Adrenal gland (tissue), 12 donors: ENCODE data around the gene RYR1. TPM values are rescaled to one million over a fixed set of nuclear protein-coding genes. Genes with fewer than 3 reads are reported as not detected.

Experiments
- DNase-seq, 7 donors: peaks; one replicate each; pipeline ENCODE4 v3.0.0-alpha.2; 2019 to 2020
- H3K27ac ChIP-seq, 5 donors: fragments of 200-600 bp; sonication (generic) in 4 of 5; 1 replicate in 3 of 5; 2 replicates in 2 of 5; pipeline versions ENCODE4 v1.5.1 to v1.8.0; 2016 to 2020; ENCODE audit warnings: mild to moderate bottlenecking in 1 of 5
- H3K27me3 ChIP-seq: fragments of 200-600 bp; 2 replicates; pipeline ENCODE4 v1.8.0; 2021
- H3K36me3 ChIP-seq, 2 donors: fragments of 200-600 bp; replicated peaks in 1 of 2; 1 replicate in 1 of 2; 2 replicates in 1 of 2; pipeline versions ENCODE4 v1.5.1 to v1.8.0; 2018 to 2022
- H3K4me1 ChIP-seq, 2 donors: fragments of 200-600 bp; replicated peaks in 1 of 2; 1 replicate in 1 of 2; 2 replicates in 1 of 2; pipeline versions ENCODE4 v1.5.1 to v1.8.0; 2018 to 2021
- H3K4me3 ChIP-seq, 4 donors: fragments of 200-600 bp; sonication (generic) in 3 of 4; one replicate each; pipeline ENCODE4 v1.5.1; 2016 to 2018
- H3K9me3 ChIP-seq, 3 donors: fragments of 200-600 bp; sonication (generic) in 1 of 3; replicated peaks in 1 of 3; 1 replicate in 2 of 3; 2 replicates in 1 of 3; pipeline versions ENCODE4 v1.5.1 to v1.8.0; 2016 to 2021
- POLR2A ChIP-seq, 2 donors: fragments of 450-650 bp; IDR thresholded peaks; one replicate each; pipeline ENCODE4 v1.6.1; 2017; ENCODE audit warnings: antibody characterized with exemption in 2 of 2, mild to moderate bottlenecking in 2 of 2, moderate library complexity in 1 of 2
- WGBS, 4 donors: extraction: QIAGEN DNeasy Blood & Tissue Kit in 2 of 4; methylation state at CpG; one replicate each; pipeline versions ENCODE4 v1.1.5 to v1.1.7; 2013 to 2017; 5-methylcytosine and 5-hydroxymethylcytosine counted together
- intact Hi-C, 2 donors: fragments of 100-400 bp; cut with DNase I; formaldehyde crosslinking; loops; one replicate each; pipeline versions ENCODE4 v1.14.1 to v1.15.0; 2022 to 2023
- polyA plus RNA-seq, 3 donors: library from polyadenylated mRNA; stranded (reverse); fragments of 200-250 nt in 2 of 3; fragments of 350-450 nt in 1 of 3; fragmentation: Illumina TruSeq in 1 of 3; extraction: RNeasy Lipid Tissue Mini Kit (QIAGEN cat#74804) in 1 of 3; gene quantifications; one replicate each; pipeline ENCODE4 v1.2.3, GENCODE V29; 2013 to 2014
- total RNA-seq, 9 donors: library from RNA; depleted of rRNA in 4 of 9; stranded (reverse); fragments of >200 nt in 4 of 9; fragments of 120-200 nt in 1 of 9; fragmentation: NEBNext Ultra II Directional in 1 of 9; extraction: Animal tissue kit (Norgen Biotek cat#: 25700) in 1 of 9; gene quantifications; one replicate each; pipeline versions ENCODE4 v1.1.0 to v1.2.4, GENCODE V29; 2013 to 2023
- TF ChIP-seq, protein P1 (sequence below), 6 experiments: fragments of 450-650 bp in 4 of 6; fragments of 200-600 bp in 2 of 6; sonication (generic) in 1 of 6; IDR thresholded peaks; 1 replicate in 5 of 6; 2 replicates in 1 of 6; pipeline versions ENCODE4 v1.5.1 to v1.8.0; 2016 to 2021; ENCODE audit warnings: antibody characterized with exemption in 6 of 6, mild to moderate bottlenecking in 2 of 6, moderate library complexity in 1 of 6
- donor health status: healthy with polysubstance abuse.
- donor health status: Bipolar disorder and iron deficiency.
- donor health status: DM: yes; HTN: yes; CAD: no.
- donor health status: DM: no; HTN: no; CAD: no.
- donor health status: DM: no; HTN: no; CAD: no.
- donor health status: DM: yes; HTN: yes; CAD: no.

Gene RYR1
- total and polyA plus RNA-seq, 12 donors = 0.90 to 10.0 (median 3.2) TPM

DNA sequence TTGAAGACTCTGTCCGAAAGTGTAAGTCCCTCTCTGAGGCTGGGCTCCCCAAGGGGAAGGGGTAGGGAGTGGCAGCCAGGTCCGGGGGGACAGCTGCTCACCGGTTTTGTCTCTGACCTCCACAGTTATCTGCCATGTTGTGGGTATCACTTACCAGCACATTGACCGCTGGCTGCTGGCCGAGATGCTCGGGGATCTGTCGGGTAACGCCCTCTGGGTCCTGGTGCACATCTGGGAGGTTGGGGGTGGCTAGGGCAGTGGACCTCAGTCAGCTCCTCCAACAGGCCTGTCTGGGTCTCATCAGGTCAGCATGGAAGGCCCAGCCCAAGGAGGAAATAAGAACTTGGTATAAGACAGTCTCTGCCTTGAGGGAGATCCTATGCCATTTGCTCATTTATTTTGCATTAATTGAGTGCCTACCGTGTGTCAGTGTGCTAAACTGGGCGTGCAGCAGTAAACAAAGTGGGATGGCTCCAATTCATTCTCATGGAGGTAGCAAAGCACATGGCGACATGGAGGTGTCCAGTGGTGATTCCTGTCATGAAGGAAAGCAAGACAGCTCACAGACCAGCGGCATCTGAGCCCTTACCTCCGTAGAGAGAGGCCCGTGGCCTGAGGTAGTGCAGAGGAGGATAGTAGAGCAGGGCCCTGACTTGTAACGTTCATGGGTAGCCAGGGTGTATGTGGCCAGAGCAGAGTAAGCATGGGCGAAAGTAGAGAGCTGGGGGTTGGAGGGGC is 199.2 kb downstream of the RYR1 start:
- peaks cover 0 to 5% of the 10 kb centered on the region in 2 donors for H3K4me1 ChIP-seq
- no peak for DNase-seq
- intact Hi-C loops = loop anchor here (5.0 to 10.0 kb wide), 4 partner anchors 88 to 282 kb away; partner anchors contain the start of genes CCER2 (in 1 of the 2) and FAM98C (in 1 of the 2)
- TF ChIP-seq POLR2A (IDR thresholded peaks at IDR 0.05) = no peak
- TF ChIP-seq, protein P1, sequence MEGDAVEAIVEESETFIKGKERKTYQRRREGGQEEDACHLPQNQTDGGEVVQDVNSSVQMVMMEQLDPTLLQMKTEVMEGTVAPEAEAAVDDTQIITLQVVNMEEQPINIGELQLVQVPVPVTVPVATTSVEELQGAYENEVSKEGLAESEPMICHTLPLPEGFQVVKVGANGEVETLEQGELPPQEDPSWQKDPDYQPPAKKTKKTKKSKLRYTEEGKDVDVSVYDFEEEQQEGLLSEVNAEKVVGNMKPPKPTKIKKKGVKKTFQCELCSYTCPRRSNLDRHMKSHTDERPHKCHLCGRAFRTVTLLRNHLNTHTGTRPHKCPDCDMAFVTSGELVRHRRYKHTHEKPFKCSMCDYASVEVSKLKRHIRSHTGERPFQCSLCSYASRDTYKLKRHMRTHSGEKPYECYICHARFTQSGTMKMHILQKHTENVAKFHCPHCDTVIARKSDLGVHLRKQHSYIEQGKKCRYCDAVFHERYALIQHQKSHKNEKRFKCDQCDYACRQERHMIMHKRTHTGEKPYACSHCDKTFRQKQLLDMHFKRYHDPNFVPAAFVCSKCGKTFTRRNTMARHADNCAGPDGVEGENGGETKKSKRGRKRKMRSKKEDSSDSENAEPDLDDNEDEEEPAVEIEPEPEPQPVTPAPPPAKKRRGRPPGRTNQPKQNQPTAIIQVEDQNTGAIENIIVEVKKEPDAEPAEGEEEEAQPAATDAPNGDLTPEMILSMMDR (IDR thresholded peaks at IDR 0.05) = no peak
- H3K4me3 ChIP-seq = no peak overlapping the region
- no peaks in the 10 kb centered on the region for H3K9me3 ChIP-seq
- H3K27me3 ChIP-seq = no peaks in the 10 kb centered on the region
- H3K27ac ChIP-seq = no peak overlapping the region
- WGBS, 4 donors = 87 to 92% (median 88%) methylated on average over 13 to 16 of the region's 16 CpGs
- peaks cover 0 to 69% of the 10 kb centered on the region in 2 donors for H3K36me3 ChIP-seq

DNA sequence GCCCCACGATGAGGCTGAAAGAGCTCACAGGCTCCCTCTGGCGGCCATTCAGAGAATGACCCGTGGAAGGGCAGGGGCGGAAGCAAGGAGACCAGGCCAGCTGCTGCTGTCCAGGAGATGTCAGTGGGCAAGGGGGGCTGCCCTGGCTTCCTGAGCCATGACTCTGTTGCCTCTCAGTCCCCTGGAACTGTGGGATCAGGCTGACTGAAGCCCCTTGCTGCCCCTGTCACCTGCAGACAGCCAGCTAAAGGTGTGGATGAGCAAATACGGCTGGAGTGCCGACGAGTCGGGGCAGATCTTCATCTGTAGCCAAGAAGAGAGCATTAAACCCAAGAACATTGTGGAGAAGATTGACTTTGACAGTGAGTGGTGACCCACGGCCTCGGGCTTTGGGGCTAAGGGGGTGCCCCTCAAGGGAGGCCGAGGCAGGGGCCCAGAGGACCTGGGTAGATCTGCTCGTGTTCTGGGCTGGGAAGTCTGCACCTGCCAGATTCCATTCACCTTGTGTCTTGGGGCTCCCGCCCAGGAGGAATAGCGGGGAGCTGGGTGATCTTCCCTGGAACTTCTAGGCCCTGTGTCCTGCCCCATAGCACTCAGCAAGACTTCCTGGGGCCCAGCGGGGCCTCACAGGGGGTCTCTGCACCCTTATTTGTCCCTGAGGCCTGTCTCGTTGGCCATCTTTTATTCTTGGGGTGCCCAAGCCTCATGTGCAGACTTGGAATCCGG is 201.4 kb downstream of the RYR1 start:
- no peaks in the 10 kb centered on the region for H3K27me3 ChIP-seq
- intact Hi-C loops = loop anchor here (5.0 to 10.0 kb wide), 6 partner anchors 90 to 280 kb away; partner anchors contain the start of genes FAM98C (in 2 of the 2) and CCER2 (in 1 of the 2)
- no peak overlapping the region for H3K4me3 ChIP-seq
- TF ChIP-seq, protein P1 (IDR thresholded peaks at IDR 0.05) = peak; percentile 88 to 93 (median 90)
- no peak for TF ChIP-seq POLR2A (IDR thresholded peaks at IDR 0.05)
- H3K4me1 ChIP-seq = peaks cover 0 to 5% of the 10 kb centered on the region in 2 donors
- H3K27ac ChIP-seq = peak overlapping the region in 2 of 5 donors; percentile 32 to 40
- DNase-seq = peak; percentile 57 to 88 (median 76)
- peaks cover 0 to 52% of the 10 kb centered on the region in 2 donors for H3K36me3 ChIP-seq
- WGBS, 4 donors = 63 to 67% (median 66%) methylated on average over 14 to 17 of the region's 17 CpGs
- H3K9me3 ChIP-seq = no peaks in the 10 kb centered on the region

DNA sequence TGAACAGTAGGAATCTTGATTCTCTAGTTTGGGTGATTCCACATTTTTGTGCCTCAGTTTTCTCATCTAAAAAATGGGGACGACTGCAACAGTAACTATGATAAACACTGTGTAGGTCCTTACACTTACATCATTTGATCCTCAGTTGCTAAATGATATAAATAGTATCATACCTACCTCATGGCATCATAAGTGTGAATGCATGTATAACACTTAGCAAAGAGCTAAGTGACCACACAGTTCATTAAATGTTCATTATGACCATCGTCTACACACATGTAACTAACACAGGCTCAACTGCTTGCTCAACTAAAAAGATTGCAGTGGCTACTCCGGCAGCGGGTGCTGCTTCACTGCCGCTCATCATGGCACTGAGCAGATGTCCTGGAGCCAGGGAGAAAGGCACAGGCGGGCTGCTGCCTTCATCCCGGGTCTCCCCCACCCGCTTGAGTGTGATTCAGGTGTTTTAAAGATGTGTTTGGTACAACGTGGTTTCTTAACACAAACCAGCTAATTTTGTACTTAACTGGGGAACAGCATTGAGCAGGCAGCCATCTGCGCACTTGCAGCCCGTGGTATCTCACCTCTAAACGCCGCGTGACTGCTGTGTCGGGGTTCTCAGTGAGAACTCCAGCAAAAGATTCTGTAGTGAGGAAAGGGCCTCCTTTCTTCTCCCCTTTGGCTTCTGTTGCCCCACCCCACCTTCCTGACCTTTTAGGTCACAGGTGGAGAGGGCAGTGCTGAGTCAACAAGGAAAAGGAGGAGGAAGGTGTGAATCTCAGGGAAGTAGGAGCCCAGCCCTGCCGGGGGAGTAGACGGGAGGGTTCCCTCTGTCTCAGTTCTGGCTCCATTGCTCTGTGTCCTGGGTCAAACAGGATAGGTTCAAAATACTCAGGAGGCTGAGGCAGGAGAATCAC is 202.2 kb downstream of the RYR1 start:
- no peaks in the 10 kb centered on the region for H3K27me3 ChIP-seq
- DNase-seq = no peak
- no peaks in the 10 kb centered on the region for H3K9me3 ChIP-seq
- H3K4me3 ChIP-seq = no peak overlapping the region
- WGBS, 4 donors = 84 to 90% (median 88%) methylated on average over 16 to 17 of the region's 17 CpGs
- no peak for TF ChIP-seq POLR2A (IDR thresholded peaks at IDR 0.05)
- no peak overlapping the region for H3K27ac ChIP-seq
- intact Hi-C loops = loop anchor here (5.0 to 10.0 kb wide), 5 partner anchors 91 to 279 kb away; partner anchors contain the start of genes FAM98C (in 2 of the 2) and CCER2 (in 1 of the 2)
- peaks cover 0 to 5% of the 10 kb centered on the region in 2 donors for H3K4me1 ChIP-seq
- peaks cover 0 to 44% of the 10 kb centered on the region in 2 donors for H3K36me3 ChIP-seq

Other genes starting within 250 kb of the RYR1 start
- 1 to 10 TPM in 1 of 9 donors, under 1 TPM in 3, not detected in 5; 0.37 to 1.3 (median 0.75) TPM for gene DPF1, start 209.5 kb upstream of the RYR1 start, total RNA-seq
- gene DPF1, start 209.5 kb upstream of the RYR1 start, polyA plus RNA-seq = under 1 TPM; 0.17 to 0.97 (median 0.40) TPM
- 100 to 1,000 TPM in 7 of 9 donors, 10 to 100 TPM in 1, 1 to 10 TPM in 1; 9.5 to 250 (median 144) TPM for gene PPP1R14A, start 177.3 kb upstream of the RYR1 start, total RNA-seq
- 100 to 1,000 TPM in 2 of 3 donors, 10 to 100 TPM in 1; 14.8 to 366 (median 340) TPM for gene PPP1R14A, start 177.3 kb upstream of the RYR1 start, polyA plus RNA-seq
- gene SPINT2, start 169.1 kb upstream of the RYR1 start, total RNA-seq = 100 to 1,000 TPM in 1 of 9 donors, 10 to 100 TPM in 8; 38.1 to 233 (median 75.6) TPM
- gene SPINT2, start 169.1 kb upstream of the RYR1 start, polyA plus RNA-seq = 10 to 100 TPM; 33.4 to 44.0 (median 33.8) TPM
- 1 to 10 TPM in 6 of 9 donors, under 1 TPM in 1, not detected in 2; 0.88 to 7.6 (median 2.9) TPM for gene C19orf33, start 129.4 kb upstream of the RYR1 start, total RNA-seq
- 10 to 100 TPM in 2 of 3 donors, not detected in 1; 33.7 to 46.2 TPM for gene C19orf33, start 129.4 kb upstream of the RYR1 start, polyA plus RNA-seq
- 10 to 100 TPM; 31.0 to 57.0 (median 37.8) TPM for gene YIF1B, start 117.7 kb upstream of the RYR1 start, total RNA-seq
- gene YIF1B, start 117.7 kb upstream of the RYR1 start, polyA plus RNA-seq = 10 to 100 TPM; 23.5 to 53.0 (median 42.1) TPM
- 1 to 10 TPM; 1.2 to 5.4 (median 4.1) TPM for gene KCNK6, start 113.8 kb upstream of the RYR1 start, total RNA-seq
- 1 to 10 TPM; 2.2 to 6.0 (median 2.7) TPM for gene KCNK6, start 113.8 kb upstream of the RYR1 start, polyA plus RNA-seq
- gene CATSPERG, start 97.9 kb upstream of the RYR1 start, total RNA-seq = 1 to 10 TPM in 8 of 9 donors, under 1 TPM in 1; 0.30 to 8.8 (median 2.8) TPM
- 1 to 10 TPM; 1.5 to 3.7 (median 2.1) TPM for gene CATSPERG, start 97.9 kb upstream of the RYR1 start, polyA plus RNA-seq
- gene PSMD8, start 59.1 kb upstream of the RYR1 start, total RNA-seq = 100 to 1,000 TPM; 121 to 330 (median 211) TPM
- gene PSMD8, start 59.1 kb upstream of the RYR1 start, polyA plus RNA-seq = 100 to 1,000 TPM in 1 of 3 donors, 10 to 100 TPM in 2; 53.1 to 268 (median 64.5) TPM
- 1 to 10 TPM in 1 of 9 donors, under 1 TPM in 5, not detected in 3; 0.57 to 1.4 (median 0.78) TPM for gene GGN, start 45.7 kb upstream of the RYR1 start, total RNA-seq
- gene GGN, start 45.7 kb upstream of the RYR1 start, polyA plus RNA-seq = 1 to 10 TPM in 1 of 3 donors, under 1 TPM in 1, not detected in 1; 0.88 to 1.6 TPM
- 1 to 10 TPM in 3 of 9 donors, under 1 TPM in 5, not detected in 1; 0.06 to 3.3 (median 0.45) TPM for gene SPRED3, start 45.0 kb upstream of the RYR1 start, total RNA-seq
- 1 to 10 TPM; 1.4 TPM for gene SPRED3, start 45.0 kb upstream of the RYR1 start, polyA plus RNA-seq
- 10 to 100 TPM in 8 of 9 donors, 1 to 10 TPM in 1; 7.2 to 33.5 (median 16.6) TPM for gene FAM98C, start 30.6 kb upstream of the RYR1 start, total RNA-seq
- gene FAM98C, start 30.6 kb upstream of the RYR1 start, polyA plus RNA-seq = 10 to 100 TPM in 2 of 3 donors, 1 to 10 TPM in 1; 5.3 to 25.7 (median 20.8) TPM
- gene RASGRP4, start 7.5 kb upstream of the RYR1 start, total RNA-seq = 1 to 10 TPM in 8 of 9 donors, under 1 TPM in 1; 0.22 to 10.0 (median 4.2) TPM
- gene RASGRP4, start 7.5 kb upstream of the RYR1 start, polyA plus RNA-seq = 1 to 10 TPM; 1.3 to 4.5 (median 2.7) TPM
- 1 to 10 TPM; 1.1 to 7.9 (median 4.0) TPM for gene MAP4K1, start 184.3 kb downstream of the RYR1 start, total RNA-seq
- 10 to 100 TPM in 1 of 3 donors, 1 to 10 TPM in 2; 1.2 to 12.5 (median 6.8) TPM for gene MAP4K1, start 184.3 kb downstream of the RYR1 start, polyA plus RNA-seq
- 100 to 1,000 TPM; 196 to 537 (median 278) TPM for gene EIF3K, start 185.5 kb downstream of the RYR1 start, total RNA-seq
- gene EIF3K, start 185.5 kb downstream of the RYR1 start, polyA plus RNA-seq = 100 to 1,000 TPM; 177 to 292 (median 216) TPM
- 100 to 1,000 TPM; 223 to 773 (median 563) TPM for gene ACTN4, start 214.0 kb downstream of the RYR1 start, total RNA-seq
- 100 to 1,000 TPM; 148 to 586 (median 554) TPM for gene ACTN4, start 214.0 kb downstream of the RYR1 start, polyA plus RNA-seq